ENCODE data around the gene PLN.

PLN gene

GRCh38 chr6:118562959-118563358 lies 14.9 kb downstream of the PLN start:
- Histone ChIP-seq H3K4me2 (ENCODE audit: low read length) (no peak overlapping the region), H4K20me1 (ENCODE audit: control insufficient read depth, insufficient read depth, low read depth, low read length) (no peaks in the 10 kb centered on the region), H3K9me3 (ENCODE audit: control insufficient read depth, insufficient read depth, low read length) (no peaks in the 10 kb centered on the region), H3K36me3 (ENCODE audit: control insufficient read depth, low read length) (peaks cover 7% of the 10 kb centered on the region; the same call in 1 of the 2 replicates), H3K79me2 (ENCODE audit: control insufficient read depth, low read length) (no peaks in the 10 kb centered on the region), H3K27me3 (ENCODE audit: control insufficient read depth, low read length) (no peaks in the 10 kb centered on the region), H3K9me2 (replicated peaks; ENCODE audit: control insufficient read depth, low read length) (no peaks in the 10 kb centered on the region), H3K4me1 (ENCODE audit: control insufficient read depth, low read length) (peaks cover 30% of the 10 kb centered on the region), H3F3A (ENCODE audit: control insufficient read depth, insufficient read depth) (no peaks in the 10 kb centered on the region), H3K27ac (ENCODE audit: low read depth, low read length) (no peak overlapping the region), H3K4me3 (ENCODE audit: low read length) (no peak overlapping the region)
- TF ChIP-seq, protein P1, sequence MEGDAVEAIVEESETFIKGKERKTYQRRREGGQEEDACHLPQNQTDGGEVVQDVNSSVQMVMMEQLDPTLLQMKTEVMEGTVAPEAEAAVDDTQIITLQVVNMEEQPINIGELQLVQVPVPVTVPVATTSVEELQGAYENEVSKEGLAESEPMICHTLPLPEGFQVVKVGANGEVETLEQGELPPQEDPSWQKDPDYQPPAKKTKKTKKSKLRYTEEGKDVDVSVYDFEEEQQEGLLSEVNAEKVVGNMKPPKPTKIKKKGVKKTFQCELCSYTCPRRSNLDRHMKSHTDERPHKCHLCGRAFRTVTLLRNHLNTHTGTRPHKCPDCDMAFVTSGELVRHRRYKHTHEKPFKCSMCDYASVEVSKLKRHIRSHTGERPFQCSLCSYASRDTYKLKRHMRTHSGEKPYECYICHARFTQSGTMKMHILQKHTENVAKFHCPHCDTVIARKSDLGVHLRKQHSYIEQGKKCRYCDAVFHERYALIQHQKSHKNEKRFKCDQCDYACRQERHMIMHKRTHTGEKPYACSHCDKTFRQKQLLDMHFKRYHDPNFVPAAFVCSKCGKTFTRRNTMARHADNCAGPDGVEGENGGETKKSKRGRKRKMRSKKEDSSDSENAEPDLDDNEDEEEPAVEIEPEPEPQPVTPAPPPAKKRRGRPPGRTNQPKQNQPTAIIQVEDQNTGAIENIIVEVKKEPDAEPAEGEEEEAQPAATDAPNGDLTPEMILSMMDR (IDR thresholded peaks at IDR 0.05; ENCODE audit: low read depth, low read length, poor library complexity, severe bottlenecking): no peak

DNA sequence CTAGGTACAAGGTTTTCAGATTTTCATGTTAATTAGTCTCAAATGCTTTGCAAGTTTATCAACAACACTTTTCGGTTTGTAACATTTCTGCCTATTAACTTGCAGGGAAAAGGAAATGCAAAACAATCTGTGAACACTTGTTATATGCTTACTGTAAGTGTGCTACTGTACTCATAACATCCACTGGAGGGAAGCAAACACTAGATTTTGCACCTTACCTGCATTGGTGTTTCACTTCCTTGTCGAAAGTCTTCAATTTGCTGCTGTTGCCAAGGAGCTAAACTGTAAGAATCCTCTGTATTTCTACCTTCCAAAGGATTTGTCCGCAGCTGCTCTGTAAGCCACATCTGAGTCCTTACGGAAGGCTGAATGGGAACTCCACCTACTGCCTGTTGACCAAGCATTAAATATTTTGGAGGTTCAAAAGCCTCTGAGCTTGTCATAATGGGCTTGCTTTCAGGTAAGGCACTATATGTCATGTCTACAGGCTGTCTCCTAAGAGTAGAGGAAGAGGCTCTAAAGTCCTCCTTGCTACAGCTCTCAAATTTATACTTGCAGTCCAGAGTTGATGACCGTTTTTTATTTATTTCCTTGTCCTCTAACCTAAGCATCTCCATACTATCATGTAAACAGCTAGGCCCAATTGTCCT lies 17.3 kb downstream of the PLN start:
- Histone ChIP-seq H3K9me2 (replicated peaks; ENCODE audit: control insufficient read depth, low read length) (no peaks in the 10 kb centered on the region), H3K4me2 (ENCODE audit: low read length) (0 out of 2 replicates have a peak overlapping the region, but pooled peaks have one; percentile 20), H3K27me3 (ENCODE audit: control insufficient read depth, low read length) (no peaks in the 10 kb centered on the region), H3K4me3 (ENCODE audit: low read length) (no peak overlapping the region), H3K36me3 (ENCODE audit: control insufficient read depth, low read length) (peaks cover 7% of the 10 kb centered on the region; the same call in 1 of the 2 replicates), H3K27ac (ENCODE audit: low read depth, low read length) (no peak overlapping the region), H3K4me1 (ENCODE audit: control insufficient read depth, low read length) (peaks cover 16% of the 10 kb centered on the region), H3K79me2 (ENCODE audit: control insufficient read depth, low read length) (no peaks in the 10 kb centered on the region), H3F3A (ENCODE audit: control insufficient read depth, insufficient read depth) (no peaks in the 10 kb centered on the region), H3K9me3 (ENCODE audit: control insufficient read depth, insufficient read depth, low read length) (no peaks in the 10 kb centered on the region), H4K20me1 (ENCODE audit: control insufficient read depth, insufficient read depth, low read depth, low read length) (no peaks in the 10 kb centered on the region)
- TF ChIP-seq, protein P1 (IDR thresholded peaks at IDR 0.05; ENCODE audit: low read depth, low read length, poor library complexity, severe bottlenecking): peak; percentile 77
- TF ChIP-seq EZH2phosphoT487 (IDR thresholded peaks at IDR 0.05; ENCODE audit: borderline replicate concordance, low read length): no peak

GRCh38 chr6:118567974-118568373 lies 19.9 kb downstream of the PLN start:
- Histone ChIP-seq H3K36me3 (ENCODE audit: control insufficient read depth, low read length) (peaks cover 7% of the 10 kb centered on the region; the same call in 1 of the 2 replicates), H3K27me3 (ENCODE audit: control insufficient read depth, low read length) (no peaks in the 10 kb centered on the region), H3K27ac (ENCODE audit: low read depth, low read length) (no peak overlapping the region), H3K9me3 (ENCODE audit: control insufficient read depth, insufficient read depth, low read length) (no peaks in the 10 kb centered on the region), H3K79me2 (ENCODE audit: control insufficient read depth, low read length) (no peaks in the 10 kb centered on the region), H3K4me1 (ENCODE audit: control insufficient read depth, low read length) (peaks cover 16% of the 10 kb centered on the region), H3K4me3 (ENCODE audit: low read length) (no peak overlapping the region), H3K4me2 (ENCODE audit: low read length) (no peak overlapping the region), H3F3A (ENCODE audit: control insufficient read depth, insufficient read depth) (no peaks in the 10 kb centered on the region), H3K9me2 (replicated peaks; ENCODE audit: control insufficient read depth, low read length) (no peaks in the 10 kb centered on the region), H4K20me1 (ENCODE audit: control insufficient read depth, insufficient read depth, low read depth, low read length) (no peaks in the 10 kb centered on the region)
- TF ChIP-seq EZH2phosphoT487 (IDR thresholded peaks at IDR 0.05; ENCODE audit: borderline replicate concordance, low read length): no peak
- TF ChIP-seq, protein P1 (IDR thresholded peaks at IDR 0.05; ENCODE audit: low read depth, low read length, poor library complexity, severe bottlenecking): no peak

Measured in DOHH2 (cell line).